Fibroblast of mammary gland (primary cell): Measurements from ENCODE around the gene CASP7.

Source experiments
- DNase-seq: peaks from one replicate; pipeline ENCODE4 v3.0.0-alpha.2; 2010; ENCODE audit warnings: low read depth
- H3K4me3 ChIP-seq: 2 replicates; pipeline ENCODE4 v1.5.1; 2011; ENCODE audit warnings: low read depth, mild to moderate bottlenecking, low read length, moderate library complexity; ENCODE audit not compliant: control insufficient read depth
- CTCF ChIP-seq: conservative IDR thresholded peaks from 2 replicates; pipeline ENCODE4 v1.5.1; 2011; ENCODE audit warnings: low read depth, low read length, inconsistent platforms; ENCODE audit not compliant: control insufficient read depth, insufficient read depth

CASP7 gene

GRCh38 chr10:113775686-113776294 lies 96.1 kb downstream of the CASP7 start:
- H3K4me3 ChIP-seq = no peak overlapping the region
- DNase-seq = no peak
- TF ChIP-seq CTCF = no peak

- TF ChIP-seq CTCF = no peak
- H3K4me3 ChIP-seq = no peak overlapping the region
- no peak for DNase-seq
These were observed 96.8 kb downstream of the CASP7 start for GRCh38 chr10:113776553-113776952.
